ENCODE measurements around the gene ANKRD33. TPM values are rescaled to one million over a fixed set of nuclear protein-coding genes. Genes with fewer than 3 reads are reported as not detected.

Gene ANKRD33
- total RNA-seq, 2 experiments from 2014 or later = not detected

DNA sequence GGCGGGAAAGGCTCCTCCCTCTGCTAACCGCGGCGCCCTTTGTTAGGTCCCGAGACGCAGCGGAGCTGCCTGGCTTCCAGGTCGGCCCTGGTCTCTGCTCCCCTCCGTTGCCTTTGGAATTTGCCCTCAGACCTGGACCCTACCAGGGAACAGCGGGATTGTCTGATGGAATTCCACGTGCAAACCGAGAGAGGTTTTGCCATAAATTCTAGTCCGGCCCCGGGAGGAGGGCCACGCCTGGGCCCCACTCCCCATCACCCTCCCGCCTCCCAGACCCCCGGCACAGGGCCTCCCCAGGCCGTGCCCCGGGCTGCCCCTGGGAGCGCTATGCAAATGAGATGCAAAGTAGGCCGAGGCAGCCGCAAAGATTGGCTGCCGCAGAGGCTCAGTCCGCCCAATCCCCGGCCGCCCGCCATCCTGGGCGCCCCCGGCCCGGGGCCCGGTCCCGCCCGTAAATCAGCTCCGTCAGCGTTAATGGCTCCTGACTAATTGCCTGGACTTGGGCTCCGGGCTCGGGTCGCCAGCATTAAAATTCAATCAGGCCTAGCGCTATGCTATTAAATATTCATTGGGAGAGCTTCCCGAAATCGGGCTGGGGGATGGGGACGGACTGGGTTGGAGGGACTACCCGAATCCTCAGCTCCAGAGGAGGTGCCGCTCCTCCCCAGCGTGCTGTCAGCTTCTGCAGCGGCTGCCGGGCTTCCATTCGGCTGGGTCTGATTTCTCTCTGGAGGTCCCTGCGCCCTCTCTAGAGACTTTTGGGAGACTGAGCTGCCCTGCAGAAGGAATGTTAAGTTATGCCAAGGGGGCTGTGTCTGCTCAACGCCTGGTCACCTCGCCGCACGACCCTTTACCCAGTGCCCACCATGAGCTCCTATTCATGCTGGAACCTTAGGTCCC lies 23.7 kb upstream of the ANKRD33 start:
- Mint-ChIP-seq H3K4me1 (peaks cover 16% of the 10 kb centered on the region), H3K4me3 (no peak overlapping the region), H3K36me3 (ENCODE audit: low read depth) (no peaks in the 10 kb centered on the region), H3K9me3 (ENCODE audit: low read depth) (no peaks in the 10 kb centered on the region), H3K27me3 (peaks cover 45% of the 10 kb centered on the region), H3K27ac (no peak overlapping the region)
- DNase-seq (peak; percentile 71), ATAC-seq (peak; percentile 84)
- intact Hi-C loops (cut with DNase I, micrococcal nuclease) = loop anchor here in 1 of 2 experiments (1.0 kb wide), 1 partner anchor 17 kb away; no protein-coding TSS in a partner anchor
- POLR2A ChIA-PET = no interaction called here
- CTCF ChIA-PET = interaction anchor here (0.6 to 2.3 kb wide), 4 partner anchors 11 to 167 kb away, joined by 3 to 16 read pairs (median 4); no protein-coding TSS in a partner anchor

DNA sequence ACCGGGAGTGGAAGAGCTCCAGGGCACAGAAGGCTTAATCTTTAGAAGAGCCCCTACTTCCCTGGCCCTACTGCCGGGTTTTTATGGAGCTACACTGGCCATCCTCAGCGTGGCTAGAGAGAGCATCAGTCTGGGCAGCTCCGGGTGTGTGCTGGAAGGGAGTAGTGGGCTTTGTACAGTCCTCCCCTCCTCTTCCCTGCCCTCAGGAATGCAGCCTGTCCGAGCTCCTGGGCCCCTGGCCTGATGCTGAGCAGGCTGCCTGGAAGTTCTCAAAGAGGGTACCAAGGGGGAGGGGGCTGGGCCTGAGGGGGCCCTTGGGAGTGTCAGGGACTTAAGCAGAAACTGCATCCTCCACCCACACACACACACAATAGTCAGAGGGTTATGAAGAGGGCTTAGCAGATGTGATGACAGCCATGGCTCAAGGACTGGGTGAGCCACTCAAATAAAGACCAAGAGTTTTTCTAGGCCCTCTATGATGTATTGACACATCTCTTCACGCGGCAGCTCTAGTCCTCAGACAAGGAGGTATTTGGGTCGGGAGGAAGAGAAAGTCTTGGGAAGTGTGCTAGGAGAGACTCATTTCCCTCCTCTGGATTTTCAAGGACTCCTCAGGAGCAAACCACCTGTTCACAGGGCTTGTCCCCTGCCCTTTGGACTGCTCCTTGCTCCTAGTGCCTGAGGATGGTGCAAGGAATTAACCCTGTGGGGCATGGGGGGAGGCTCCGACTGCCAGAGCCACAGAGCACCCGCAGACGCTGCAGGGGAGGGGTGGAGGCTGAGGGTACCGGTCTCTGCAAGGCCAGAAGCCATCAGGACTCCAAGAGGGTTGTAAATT lies 22.9 kb upstream of the ANKRD33 start:
- Mint-ChIP-seq H3K9me3 (ENCODE audit: low read depth) (no peaks in the 10 kb centered on the region), H3K36me3 (ENCODE audit: low read depth) (no peaks in the 10 kb centered on the region), H3K27me3 (peaks cover 49% of the 10 kb centered on the region), H3K27ac (no peak overlapping the region), H3K4me1 (peaks cover 17% of the 10 kb centered on the region), H3K4me3 (no peak overlapping the region)
- no peak for ATAC-seq
- intact Hi-C loops (cut with DNase I, micrococcal nuclease) = loop anchor here in 1 of 2 experiments (1.0 kb wide), 1 partner anchor 18 kb away; no protein-coding TSS in a partner anchor
- ChIA-PET POLR2A (no interaction called here), CTCF (interaction anchor here (1.6 to 2.3 kb wide), 2 partner anchors 10 to 44 kb away, joined by 4 to 16 read pairs; no protein-coding TSS in a partner anchor)
- DNase-seq = no peak

DNA sequence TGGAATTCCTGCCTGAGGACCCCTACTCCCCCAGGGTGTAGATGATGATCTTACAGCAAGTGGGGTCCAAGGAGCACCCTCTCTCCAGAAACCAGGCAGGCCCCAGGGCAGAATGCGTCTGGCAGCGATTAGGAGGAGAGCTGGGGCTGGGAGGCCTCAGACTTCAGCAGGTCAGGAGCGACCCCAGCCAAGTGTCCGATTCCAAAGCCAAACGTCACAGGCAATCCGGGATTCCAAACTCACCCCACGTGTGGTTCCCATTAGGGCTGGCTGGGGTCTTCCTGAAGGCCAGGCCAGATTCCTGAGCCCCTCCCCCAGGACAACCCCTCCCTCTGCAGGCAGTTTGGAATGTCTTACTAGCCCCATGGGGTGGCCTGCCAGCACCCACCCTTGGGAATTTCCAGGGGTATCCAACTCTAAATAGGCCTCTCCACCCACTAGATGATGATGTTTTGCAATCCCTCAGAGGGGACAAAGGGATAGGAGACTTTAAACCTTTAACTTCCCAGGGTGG lies 22.1 kb upstream of the ANKRD33 start:
- CTCF ChIA-PET = interaction anchor here (0.6 kb wide), 1 partner anchor 197 kb away, joined by 3 read pairs; no protein-coding TSS in a partner anchor
- Mint-ChIP-seq H3K4me1 (peaks cover 21% of the 10 kb centered on the region), H3K27me3 (peaks cover 52% of the 10 kb centered on the region)

DNA sequence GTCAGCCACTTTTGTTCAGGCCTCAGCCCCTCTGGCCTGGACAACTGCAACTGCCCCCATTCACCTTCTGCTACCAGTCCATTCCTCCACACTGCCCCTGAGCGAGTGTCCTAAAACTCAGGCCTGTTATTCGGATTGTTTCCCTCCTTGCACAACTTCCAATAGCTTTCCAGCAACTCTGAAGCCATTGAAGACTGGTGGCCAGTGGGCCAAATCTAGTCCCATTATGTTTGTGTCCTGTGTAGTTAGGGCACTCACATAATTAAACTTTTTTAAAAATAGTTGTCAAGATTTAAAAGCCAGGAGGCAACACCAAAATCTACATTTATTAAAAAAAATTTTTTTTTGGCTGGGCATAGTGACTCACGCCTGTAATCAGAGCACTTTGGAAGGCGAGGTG lies 21.6 kb upstream of the ANKRD33 start:
- DNase-seq (no peak), ATAC-seq (no peak)
- H3K9me3 Mint-ChIP-seq (ENCODE audit: low read depth) = no peaks in the 10 kb centered on the region
- H3K36me3 Mint-ChIP-seq (ENCODE audit: low read depth) = no peaks in the 10 kb centered on the region
- POLR2A ChIA-PET = no interaction called here
- peaks cover 21% of the 10 kb centered on the region for H3K4me1 Mint-ChIP-seq
- peaks cover 51% of the 10 kb centered on the region for H3K27me3 Mint-ChIP-seq
- H3K27ac Mint-ChIP-seq = no peak overlapping the region
- intact Hi-C loops (cut with DNase I, micrococcal nuclease) = no loop called here
- CTCF ChIA-PET = interaction anchor here (0.6 kb wide), 1 partner anchor 198 kb away, joined by 3 read pairs; no protein-coding TSS in a partner anchor
- H3K4me3 Mint-ChIP-seq = no peak overlapping the region

More for the DNA sequence above, 22.1 kb upstream of the ANKRD33 start:
- Mint-ChIP-seq H3K9me3 (ENCODE audit: low read depth) (no peaks in the 10 kb centered on the region), H3K27ac (no peak overlapping the region), H3K4me3 (no peak overlapping the region), H3K36me3 (ENCODE audit: low read depth) (no peaks in the 10 kb centered on the region)
- ATAC-seq (no peak), DNase-seq (no peak)
- POLR2A ChIA-PET = no interaction called here
- intact Hi-C loops (cut with DNase I, micrococcal nuclease) = no loop called here

DNA sequence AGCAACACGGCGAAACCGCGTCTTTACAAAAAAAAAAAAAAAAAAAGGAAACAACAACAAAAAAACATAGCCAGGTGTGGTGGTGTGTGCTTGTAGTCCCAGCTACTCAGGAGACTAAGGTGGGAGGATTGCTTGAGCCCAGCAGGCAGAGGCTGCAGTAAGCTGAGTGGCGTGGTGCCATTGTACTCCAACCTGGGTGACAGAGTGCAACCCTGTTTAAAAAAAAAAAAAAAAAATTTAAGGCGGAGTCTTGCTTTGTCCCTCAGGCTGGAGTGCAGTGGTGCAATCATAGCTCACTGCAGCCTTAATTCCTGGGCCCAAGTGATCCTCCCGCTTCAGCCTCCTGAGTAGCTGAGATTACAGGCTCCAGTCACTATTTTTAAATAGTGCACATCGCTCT lies 21.1 kb upstream of the ANKRD33 start:
- ATAC-seq = no peak
- ChIA-PET CTCF (no interaction called here), POLR2A (no interaction called here)
- Mint-ChIP-seq H3K27ac (no peak overlapping the region), H3K9me3 (ENCODE audit: low read depth) (no peaks in the 10 kb centered on the region), H3K4me1 (peaks cover 21% of the 10 kb centered on the region), H3K4me3 (no peak overlapping the region), H3K36me3 (ENCODE audit: low read depth) (no peaks in the 10 kb centered on the region), H3K27me3 (peaks cover 51% of the 10 kb centered on the region)
- DNase-seq = no peak
- intact Hi-C loops (cut with DNase I, micrococcal nuclease) = no loop called here

DNA sequence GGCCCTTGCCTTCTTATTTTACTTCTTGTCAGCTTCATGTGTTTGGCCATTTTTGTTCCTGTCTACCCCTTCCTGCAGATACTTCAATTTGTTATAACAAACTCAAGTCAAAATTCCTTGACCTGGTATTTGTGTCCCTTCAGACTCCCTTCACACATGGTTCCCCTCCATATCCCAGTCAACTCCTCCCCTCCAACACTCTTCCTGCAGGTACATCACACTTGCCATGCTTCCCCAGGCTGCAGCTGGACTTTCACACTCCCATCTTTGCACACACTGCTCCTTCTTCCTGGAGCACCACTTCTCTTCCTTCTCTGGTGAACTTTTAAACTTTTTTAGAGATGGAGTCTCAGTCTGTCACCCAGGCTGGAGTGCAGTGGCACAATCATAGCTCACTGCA lies 20.5 kb upstream of the ANKRD33 start:
- peaks cover 21% of the 10 kb centered on the region for H3K4me1 Mint-ChIP-seq
- ChIA-PET CTCF (no interaction called here), POLR2A (no interaction called here)
- no peak overlapping the region for H3K4me3 Mint-ChIP-seq
- ATAC-seq (no peak), DNase-seq (no peak)
- H3K36me3 Mint-ChIP-seq (ENCODE audit: low read depth) = no peaks in the 10 kb centered on the region
- H3K27me3 Mint-ChIP-seq = peaks cover 48% of the 10 kb centered on the region
- no peak overlapping the region for H3K27ac Mint-ChIP-seq
- intact Hi-C loops (cut with DNase I, micrococcal nuclease) = no loop called here
- H3K9me3 Mint-ChIP-seq (ENCODE audit: low read depth) = no peaks in the 10 kb centered on the region

DNA sequence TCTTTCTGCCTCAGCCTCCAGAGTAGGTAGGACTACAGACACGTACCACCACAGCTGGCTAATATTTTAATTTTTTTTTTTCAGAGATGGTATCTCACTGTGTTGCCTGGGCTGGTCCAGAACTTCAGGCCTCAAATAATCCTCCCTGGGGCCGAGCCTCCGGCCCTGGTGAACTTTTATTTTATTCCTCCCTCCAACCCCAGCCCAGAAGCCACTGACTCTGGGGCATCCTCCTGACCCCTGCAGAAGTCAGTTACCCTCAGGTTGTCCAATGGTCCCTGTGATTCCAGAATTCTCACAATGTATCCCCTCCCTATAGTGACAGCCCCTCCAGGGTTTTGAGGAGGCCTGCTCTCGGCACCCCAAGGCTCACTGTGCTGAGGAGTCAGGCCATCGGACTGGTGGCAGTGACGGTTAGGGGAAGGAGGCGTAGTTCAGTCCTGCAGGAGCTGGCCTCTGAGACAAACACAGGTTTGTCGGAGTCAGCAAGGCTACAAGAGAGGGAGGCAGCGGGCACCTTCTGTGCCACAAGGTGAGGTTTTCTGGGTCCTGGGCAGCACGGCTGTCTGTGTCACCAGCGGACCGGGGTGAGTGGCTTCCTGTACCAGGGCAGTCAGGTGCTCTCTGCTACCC lies 20.0 kb upstream of the ANKRD33 start:
- Mint-ChIP-seq H3K4me3 (no peak overlapping the region), H3K9me3 (ENCODE audit: low read depth) (no peaks in the 10 kb centered on the region), H3K36me3 (ENCODE audit: low read depth) (no peaks in the 10 kb centered on the region), H3K27ac (no peak overlapping the region), H3K4me1 (peaks cover 21% of the 10 kb centered on the region), H3K27me3 (peaks cover 48% of the 10 kb centered on the region)
- intact Hi-C loops (cut with DNase I, micrococcal nuclease) = no loop called here
- ATAC-seq (no peak), DNase-seq (no peak)
- ChIA-PET POLR2A (no interaction called here), CTCF (no interaction called here)

DNA sequence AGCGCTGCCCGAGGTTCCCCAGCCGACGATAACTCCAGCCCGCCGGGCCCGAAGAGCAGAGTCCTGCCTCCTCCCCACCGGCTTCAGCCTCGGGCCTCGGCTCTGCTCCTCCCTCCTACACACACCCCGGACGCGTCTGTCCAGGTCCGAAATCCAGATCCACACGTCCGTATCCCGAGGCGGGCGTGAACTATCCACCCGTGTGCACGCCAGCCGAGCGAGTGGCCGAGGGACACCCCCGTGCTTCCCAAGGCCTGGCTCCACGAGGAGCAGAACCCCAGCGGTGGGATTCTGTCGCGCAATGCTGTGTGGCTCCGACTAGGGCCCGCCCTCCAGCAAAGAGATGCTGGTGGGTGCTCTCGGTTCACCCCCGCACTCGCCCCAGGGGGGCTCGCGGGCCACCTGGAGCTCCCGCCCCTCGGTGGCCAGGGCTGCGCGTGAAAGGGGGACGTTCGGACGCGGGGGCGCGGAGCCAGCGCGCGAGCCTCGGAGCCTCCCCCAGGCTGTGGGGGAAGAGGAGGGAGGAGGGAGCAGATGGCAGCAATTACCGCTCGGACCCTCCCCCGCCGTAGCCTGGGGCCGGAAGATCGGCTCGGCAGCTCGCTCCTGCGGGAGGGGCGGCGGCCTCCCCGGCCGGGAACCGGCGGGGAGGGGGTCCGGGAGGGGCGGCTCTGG lies 18.9 kb upstream of the ANKRD33 start:
- no peak for DNase-seq
- CTCF ChIA-PET = interaction anchor here (1.9 kb wide), 1 partner anchor 48 kb away, joined by 5 read pairs; no protein-coding TSS in a partner anchor
- peaks cover 42% of the 10 kb centered on the region for H3K27me3 Mint-ChIP-seq
- peaks cover 14% of the 10 kb centered on the region for H3K4me1 Mint-ChIP-seq
- no peak for ATAC-seq
- H3K9me3 Mint-ChIP-seq (ENCODE audit: low read depth) = no peaks in the 10 kb centered on the region
- POLR2A ChIA-PET = no interaction called here
- H3K4me3 Mint-ChIP-seq = no peak overlapping the region
- H3K36me3 Mint-ChIP-seq (ENCODE audit: low read depth) = no peaks in the 10 kb centered on the region
- intact Hi-C loops (cut with DNase I, micrococcal nuclease) = no loop called here
- no peak overlapping the region for H3K27ac Mint-ChIP-seq

DNA sequence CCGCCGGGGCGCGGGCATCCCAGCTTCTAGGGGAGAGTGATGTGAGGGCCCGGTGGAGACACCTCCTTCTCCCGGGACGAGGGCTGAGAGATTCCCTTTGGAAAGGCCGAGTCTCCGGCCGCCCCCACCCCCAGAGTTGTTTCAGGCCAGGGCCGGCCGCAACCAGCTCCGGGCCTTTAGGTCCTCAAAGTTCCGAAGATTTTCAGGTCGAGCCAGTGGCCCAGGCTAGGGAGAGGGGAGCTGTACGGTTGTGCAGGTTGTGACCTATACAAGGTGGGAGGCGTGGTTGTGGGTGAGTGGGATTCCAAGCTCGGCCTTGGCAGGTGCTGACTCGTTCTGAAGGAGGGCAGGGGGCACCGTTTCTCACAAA lies 18.4 kb upstream of the ANKRD33 start:
- ChIA-PET POLR2A (no interaction called here), CTCF (interaction anchor here (0.5 to 1.9 kb wide), 3 partner anchors 49 to 433 kb away, joined by 3 to 5 read pairs (median 3); no protein-coding TSS in a partner anchor)
- Mint-ChIP-seq H3K4me3 (no peak overlapping the region), H3K36me3 (ENCODE audit: low read depth) (no peaks in the 10 kb centered on the region), H3K9me3 (ENCODE audit: low read depth) (no peaks in the 10 kb centered on the region), H3K4me1 (peaks cover 13% of the 10 kb centered on the region), H3K27me3 (peaks cover 40% of the 10 kb centered on the region), H3K27ac (no peak overlapping the region)
- intact Hi-C loops (cut with DNase I, micrococcal nuclease) = no loop called here
- no peak for ATAC-seq
- no peak for DNase-seq

DNA sequence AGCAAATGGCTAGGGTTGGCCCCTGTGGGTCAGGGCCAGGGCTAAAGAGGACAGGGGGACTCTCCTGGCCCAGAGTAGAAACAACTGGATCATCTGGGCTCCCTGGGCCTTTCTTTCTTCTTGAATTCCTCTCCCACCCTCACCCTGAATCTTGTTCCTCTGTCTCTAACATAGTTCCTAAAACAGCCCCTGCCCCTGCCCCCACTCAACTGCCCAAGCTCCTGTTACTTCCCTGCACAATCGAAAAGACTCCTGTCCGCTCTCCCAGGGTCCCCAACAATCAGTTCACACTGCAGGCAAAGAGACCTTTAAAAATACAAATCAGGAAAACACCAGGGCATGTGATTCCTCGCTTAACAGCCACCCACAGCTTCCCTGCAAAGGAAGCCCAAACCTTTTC lies 18.0 kb upstream of the ANKRD33 start:
- ChIA-PET POLR2A (no interaction called here), CTCF (interaction anchor here (0.5 to 1.9 kb wide), 3 partner anchors 49 to 433 kb away, joined by 3 to 5 read pairs (median 3); no protein-coding TSS in a partner anchor)
- intact Hi-C loops (cut with DNase I, micrococcal nuclease) = loop anchor here (5.0 to 10.0 kb wide), 2 partner anchors 48 to 275 kb away; partner anchors contain the start of gene SCN8A (in 1 of the 2)
- H3K4me3 Mint-ChIP-seq = no peak overlapping the region
- no peaks in the 10 kb centered on the region for H3K9me3 Mint-ChIP-seq (ENCODE audit: low read depth)
- no peak for DNase-seq
- ATAC-seq = no peak
- no peak overlapping the region for H3K27ac Mint-ChIP-seq
- H3K36me3 Mint-ChIP-seq (ENCODE audit: low read depth) = no peaks in the 10 kb centered on the region
- H3K27me3 Mint-ChIP-seq = peaks cover 36% of the 10 kb centered on the region
- peaks cover 11% of the 10 kb centered on the region for H3K4me1 Mint-ChIP-seq

All from activated CD4-positive, alpha-beta T cell treated with anti-CD3 and anti-CD28 coated beads for 36 hours (primary cell).